Erythroblast (primary cell): ENCODE data around the gene RNF175.

Source experiments
- GATA1 ChIP-seq: IDR thresholded peaks from 2 replicates; pipeline ENCODE4 v1.6.1; 2011; ENCODE audit warnings: low read depth, mild to moderate bottlenecking, control low read depth, low read length, moderate library complexity
- POLR2A ChIP-seq: IDR thresholded peaks from 2 replicates; pipeline ENCODE4 v1.6.1; 2011; ENCODE audit warnings: mild to moderate bottlenecking, low read length

- TF ChIP-seq POLR2A (no peak), GATA1 (no peak)
Measured at GRCh38 chr4:153765894-153766293, 6.1 kb upstream of the RNF175 start.
